Right lobe of liver (tissue), 6 donors: ENCODE data around the gene FRAT2. TPM values are rescaled to one million over a fixed set of nuclear protein-coding genes. Genes with fewer than 3 reads are reported as not detected.
A peak's percentile ranks its signal among the peaks of the same experiment; 100 is the strongest.

Experiments
- ATAC-seq, 4 donors: fragments of 200-7000 bp; cut with Tn5 transposase; one replicate each; pipeline ENCODE4 v1.9.1; 2020; ENCODE audit warnings: mild to moderate bottlenecking in 4 of 4, moderate library complexity in 4 of 4
- DNase-seq, 3 donors: peaks; one replicate each; pipeline ENCODE4 v3.0.0-alpha.2; 2020
- H3K27ac ChIP-seq, 3 donors: fragments of 200-600 bp; one replicate each; pipeline ENCODE4 v1.8.0; 2022
- H3K27me3 ChIP-seq, 2 donors: fragments of 200-600 bp; one replicate each; pipeline ENCODE4 v1.8.0; 2022
- H3K36me3 ChIP-seq, 4 donors: fragments of 200-600 bp; sonication (generic) in 1 of 4; one replicate each; pipeline versions ENCODE4 v1.5.1 to v1.8.0; 2017 to 2022; ENCODE audit warnings: control low read depth in 1 of 4
- H3K4me1 ChIP-seq, 4 donors: fragments of 200-600 bp; sonication (generic) in 1 of 4; one replicate each; pipeline versions ENCODE4 v1.5.1 to v1.8.0; 2017 to 2022; ENCODE audit warnings: control low read depth in 1 of 4
- H3K4me3 ChIP-seq, 3 donors: fragments of 200-600 bp; one replicate each; pipeline ENCODE4 v1.8.0; 2022
- H3K9me3 ChIP-seq, 4 donors: fragments of 200-600 bp; sonication (generic) in 1 of 4; one replicate each; pipeline versions ENCODE4 v1.5.1 to v1.8.0; 2017 to 2022; ENCODE audit warnings: control low read depth in 1 of 4
- POLR2A ChIP-seq: fragments of 450-650 bp; IDR thresholded peaks from one replicate; pipeline ENCODE4 v1.6.1; 2017; ENCODE audit warnings: antibody characterized with exemption, mild to moderate bottlenecking
- WGBS: methylation state at CpG from one replicate; pipeline ENCODE4 v1.1.6; 2018; ENCODE audit warnings: low coverage, low lambda C conversion rate; ENCODE audit not compliant: insufficient coverage; ENCODE audit errors: missing lambda C conversion rate; 5-methylcytosine and 5-hydroxymethylcytosine counted together
- intact Hi-C, 2 donors: fragments of 100-400 bp; cut with DNase I; formaldehyde crosslinking; loops; one replicate each; pipeline versions ENCODE4 v1.11.2 to v1.14.1; 2022
- total RNA-seq, 6 experiments: library from RNA; depleted of rRNA in 2 of 6; stranded (reverse); fragments of >200 nt in 2 of 6; fragmentation: NEBNext Ultra II Directional in 3 of 6; extraction: Animal tissue kit (Norgen Biotek cat#: 25700) in 3 of 6; gene quantifications; one replicate each; pipeline versions ENCODE4 v1.1.0 to v1.2.4, GENCODE V29; 2016 to 2023
- TF ChIP-seq, protein P1 (sequence below), 4 donors: fragments of 200-600 bp in 3 of 4; fragments of 450-650 bp in 1 of 4; IDR thresholded peaks; one replicate each; pipeline versions ENCODE4 v1.5.1 to v1.8.0; 2016 to 2022; ENCODE audit warnings: antibody characterized with exemption in 4 of 4, mild to moderate bottlenecking in 2 of 4
- donor health status: DM: no; HTN: yes; CAD: no.
- donor health status: DM: no; HTN: no; CAD: no.
- donor health status: DM: no; HTN: no; CAD: no.
- donor health status: DM: no; HTN: yes; CAD: no.
- donor health status: DM: no; HTN: yes; CAD: no.

The FRAT2 gene
- total RNA-seq, 6 experiments from 2014 or later = 8.3 to 11.4 (median 9.7) TPM

DNA sequence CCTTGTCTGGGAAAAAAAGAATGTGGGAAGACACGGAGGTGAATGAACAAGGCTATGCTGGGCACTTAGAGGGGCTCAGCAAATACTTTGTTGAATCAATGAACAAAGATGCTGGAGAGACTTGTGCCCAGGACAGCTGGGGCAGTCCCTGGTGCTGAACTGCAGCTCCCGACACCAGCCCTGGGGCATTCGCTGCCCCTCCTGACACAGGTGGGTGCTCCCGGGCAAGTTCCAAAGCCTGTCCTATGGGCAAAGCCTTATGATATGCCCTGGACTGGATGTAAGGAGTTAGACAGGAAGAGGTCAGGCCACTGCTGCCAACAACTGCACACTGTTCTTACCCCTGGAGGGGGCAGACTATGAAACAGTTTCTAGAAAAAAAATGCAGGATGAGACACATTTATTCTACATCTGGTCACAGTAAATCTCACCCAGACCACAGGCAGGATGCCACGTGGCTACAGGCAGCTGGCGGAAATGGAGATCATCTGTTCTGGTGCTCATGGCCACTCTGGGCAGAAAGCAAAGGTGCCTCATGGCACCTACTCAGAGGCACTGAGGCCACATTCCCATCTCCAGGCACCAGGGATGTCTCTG is 21.9 kb upstream of the FRAT2 start:
- no peaks in the 10 kb centered on the region for H3K27me3 ChIP-seq
- ATAC-seq (peak in 2 of 4 donors; percentile 12 to 17), DNase-seq (no peak)
- intact Hi-C loops = no loop called here
- H3K9me3 ChIP-seq = no peaks in the 10 kb centered on the region
- no peak for TF ChIP-seq POLR2A
- TF ChIP-seq, protein P1, sequence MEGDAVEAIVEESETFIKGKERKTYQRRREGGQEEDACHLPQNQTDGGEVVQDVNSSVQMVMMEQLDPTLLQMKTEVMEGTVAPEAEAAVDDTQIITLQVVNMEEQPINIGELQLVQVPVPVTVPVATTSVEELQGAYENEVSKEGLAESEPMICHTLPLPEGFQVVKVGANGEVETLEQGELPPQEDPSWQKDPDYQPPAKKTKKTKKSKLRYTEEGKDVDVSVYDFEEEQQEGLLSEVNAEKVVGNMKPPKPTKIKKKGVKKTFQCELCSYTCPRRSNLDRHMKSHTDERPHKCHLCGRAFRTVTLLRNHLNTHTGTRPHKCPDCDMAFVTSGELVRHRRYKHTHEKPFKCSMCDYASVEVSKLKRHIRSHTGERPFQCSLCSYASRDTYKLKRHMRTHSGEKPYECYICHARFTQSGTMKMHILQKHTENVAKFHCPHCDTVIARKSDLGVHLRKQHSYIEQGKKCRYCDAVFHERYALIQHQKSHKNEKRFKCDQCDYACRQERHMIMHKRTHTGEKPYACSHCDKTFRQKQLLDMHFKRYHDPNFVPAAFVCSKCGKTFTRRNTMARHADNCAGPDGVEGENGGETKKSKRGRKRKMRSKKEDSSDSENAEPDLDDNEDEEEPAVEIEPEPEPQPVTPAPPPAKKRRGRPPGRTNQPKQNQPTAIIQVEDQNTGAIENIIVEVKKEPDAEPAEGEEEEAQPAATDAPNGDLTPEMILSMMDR (IDR thresholded peaks at IDR 0.05) = no peak
- H3K36me3 ChIP-seq = no peaks in the 10 kb centered on the region
- no peak overlapping the region for H3K27ac ChIP-seq
- no peak overlapping the region for H3K4me3 ChIP-seq
- no peaks in the 10 kb centered on the region for H3K4me1 ChIP-seq
- 56% methylated on average over 3 of the region's 6 CpGs for WGBS

DNA sequence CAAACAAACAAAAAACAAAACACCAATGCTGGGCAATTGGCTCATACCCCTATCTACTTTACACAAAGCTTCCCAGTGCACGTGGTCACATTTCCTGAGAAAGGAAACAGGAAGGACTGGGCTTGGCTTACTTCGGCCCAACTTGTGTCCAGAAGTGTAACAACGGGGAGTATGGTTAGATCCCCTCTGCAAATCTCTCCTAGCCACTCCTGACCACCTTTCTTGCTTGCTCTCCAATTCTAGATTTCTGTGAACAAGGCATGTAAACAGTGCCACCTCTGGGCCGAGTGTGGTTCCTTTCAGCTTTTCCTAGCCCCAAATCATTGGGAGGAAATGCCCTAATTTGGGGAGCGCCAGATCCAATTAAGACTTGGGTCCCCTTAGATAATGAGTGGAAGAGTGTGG is 21.0 kb upstream of the FRAT2 start:
- H3K27ac ChIP-seq = peak overlapping the region in 2 of 3 donors; percentile 12 to 19
- no peaks in the 10 kb centered on the region for H3K27me3 ChIP-seq
- H3K9me3 ChIP-seq = no peaks in the 10 kb centered on the region
- no peaks in the 10 kb centered on the region for H3K36me3 ChIP-seq
- H3K4me1 ChIP-seq = no peaks in the 10 kb centered on the region
- DNase-seq (no peak), ATAC-seq (peak; percentile 61 to 69 (median 67))
- intact Hi-C loops = no loop called here
- no peak overlapping the region for H3K4me3 ChIP-seq
- 25% methylated on average over 5 of the region's 5 CpGs for WGBS
- no peak for TF ChIP-seq POLR2A
- TF ChIP-seq, protein P1 (IDR thresholded peaks at IDR 0.05) = peak; percentile 33 to 52 (median 48)

- H3K9me3 ChIP-seq = no peaks in the 10 kb centered on the region
- DNase-seq (no peak), ATAC-seq (peak; percentile 28 to 48 (median 35))
- no peak overlapping the region for H3K4me3 ChIP-seq
- WGBS = 20% methylated on average over 1 of the region's 4 CpGs
- H3K4me1 ChIP-seq = no peaks in the 10 kb centered on the region
- no peaks in the 10 kb centered on the region for H3K36me3 ChIP-seq
- H3K27me3 ChIP-seq = no peaks in the 10 kb centered on the region
- intact Hi-C loops = no loop called here
- TF ChIP-seq, protein P1 (IDR thresholded peaks at IDR 0.05) = no peak
- no peak for TF ChIP-seq POLR2A
- H3K27ac ChIP-seq = no peak overlapping the region
These were observed 19.4 kb upstream of the FRAT2 start for GRCh38 chr10:97353945-97354344.

- Histone ChIP-seq H3K9me3 (no peaks in the 10 kb centered on the region), H3K27ac (no peak overlapping the region), H3K4me3 (no peak overlapping the region), H3K36me3 (no peaks in the 10 kb centered on the region), H3K27me3 (no peaks in the 10 kb centered on the region), H3K4me1 (no peaks in the 10 kb centered on the region)
- WGBS = 85% methylated on average over 10 of the region's 12 CpGs
- intact Hi-C loops = no loop called here
- DNase-seq (no peak), ATAC-seq (no peak)
- TF ChIP-seq POLR2A = no peak
- TF ChIP-seq, protein P1 (IDR thresholded peaks at IDR 0.05) = no peak
These were observed 15.4 kb upstream of the FRAT2 start for GRCh38 chr10:97349752-97350513.
